ENCODE data around the gene SNCG. TPM values are rescaled to one million over a fixed set of nuclear protein-coding genes. Genes with fewer than 3 reads are reported as not detected.

Gene SNCG
- total RNA-seq, 1 experiment from 2014 or later, result 8.4 TPM

- no peaks in the 10 kb centered on the region for H3K36me3 Mint-ChIP-seq
- H3K4me3 Mint-ChIP-seq, result no peak overlapping the region
- H3K27ac Mint-ChIP-seq, result no peak overlapping the region
- ChIA-PET CTCF (interaction anchor here (1.0 to 13.7 kb wide), 6 partner anchors 7 to 324 kb away, joined by 3 to 462 read pairs (median 7); partner anchors contain the start of gene ADIRF), POLR2A (interaction anchor here (1.5 kb wide), 1 partner anchor 16 kb away, joined by 5 read pairs; no protein-coding TSS in a partner anchor)
- ATAC-seq, result no peak
- DNase-seq (ENCODE audit: low spot score), result peak; percentile 5
- TF ChIP-seq CTCF (IDR thresholded peaks at IDR 0.05), result no peak
- no peak for TF ChIP-seq GRHL2 (CRISPR knock-in tag; IDR thresholded peaks at IDR 0.05; ENCODE audit: insufficient replicate concordance, severe bottlenecking)
- TF ChIP-seq ZNF425 (CRISPR knock-in tag; conservative IDR thresholded peaks at IDR 0.05), result no peak
- no peak for TF ChIP-seq USF1 (CRISPR knock-in tag; IDR thresholded peaks at IDR 0.05)
- no peak for TF ChIP-seq ZNF317 (CRISPR knock-in tag; IDR thresholded peaks at IDR 0.05; ENCODE audit: borderline replicate concordance, low read depth)
- TF ChIP-seq NFATC4 (CRISPR knock-in tag; IDR thresholded peaks at IDR 0.05), result no peak
- TF ChIP-seq RORB (CRISPR knock-in tag; IDR thresholded peaks at IDR 0.05), result no peak
- TF ChIP-seq ARID4B (CRISPR knock-in tag; IDR thresholded peaks at IDR 0.05; ENCODE audit: borderline replicate concordance), result no peak
- no peak for TF ChIP-seq CREB1 (CRISPR knock-in tag; IDR thresholded peaks at IDR 0.05)
- no peak for TF ChIP-seq AFF4 (CRISPR knock-in tag; IDR thresholded peaks at IDR 0.05; ENCODE audit: borderline replicate concordance)
- TF ChIP-seq ZNF423 (CRISPR knock-in tag; IDR thresholded peaks at IDR 0.05), result no peak
- no peaks in the 10 kb centered on the region for H3K9me3 Mint-ChIP-seq
- H3K4me1 Mint-ChIP-seq, result peaks cover 40% of the 10 kb centered on the region
- H3K27me3 Mint-ChIP-seq (ENCODE audit: low read depth), result peaks cover 6% of the 10 kb centered on the region; the same call in 1 of the 2 replicates
Observed at GRCh38 chr10:86961481-86962091, 3.2 kb downstream of the SNCG start.

Measured in WTC11 (cell line).